HG02970 (cell line): ENCODE results near the gene SLC24A3.

Experiments
- ATAC-seq: cut with Tn5 transposase; IDR thresholded peaks from one replicate; pipeline ENCODE4 v1.9.1; 2021; ENCODE audit warnings: mild to moderate bottlenecking, moderate library complexity, moderate number of reproducible peaks; ENCODE audit not compliant: unreplicated experiment, low FRiP score

SLC24A3 gene

DNA sequence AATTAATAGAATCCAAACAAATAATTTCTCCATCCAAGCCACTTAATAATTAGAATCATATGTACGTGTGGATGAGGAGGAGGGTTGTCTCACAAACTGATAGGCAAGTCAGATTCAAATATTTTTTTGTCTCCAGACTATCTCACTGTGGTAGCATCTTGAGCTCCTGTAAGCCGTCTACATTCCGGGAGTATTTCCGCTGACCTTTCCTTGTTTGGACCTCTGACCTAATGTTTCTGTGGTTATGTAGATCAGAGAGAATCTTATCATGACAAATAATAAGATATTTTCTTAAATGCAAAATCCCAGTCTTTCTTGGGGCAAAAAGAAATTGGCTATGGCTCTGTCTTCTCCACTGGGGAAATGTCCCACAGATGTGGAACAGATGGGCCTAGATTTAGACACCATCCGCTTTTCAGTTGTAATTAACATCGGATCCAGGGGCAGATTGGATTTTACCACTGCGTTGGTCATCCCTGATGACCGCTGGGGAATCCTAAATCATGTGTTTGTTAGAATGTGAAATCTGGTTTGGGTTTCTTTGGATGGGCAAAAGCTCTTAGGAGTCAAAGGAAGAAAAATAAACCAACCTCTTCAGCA, 348.5 kb downstream of the SLC24A3 start:
- no peak for ATAC-seq

- ATAC-seq, result no peak
Observed at GRCh38 chr20:19562426-19562825, 350.0 kb downstream of the SLC24A3 start.

DNA sequence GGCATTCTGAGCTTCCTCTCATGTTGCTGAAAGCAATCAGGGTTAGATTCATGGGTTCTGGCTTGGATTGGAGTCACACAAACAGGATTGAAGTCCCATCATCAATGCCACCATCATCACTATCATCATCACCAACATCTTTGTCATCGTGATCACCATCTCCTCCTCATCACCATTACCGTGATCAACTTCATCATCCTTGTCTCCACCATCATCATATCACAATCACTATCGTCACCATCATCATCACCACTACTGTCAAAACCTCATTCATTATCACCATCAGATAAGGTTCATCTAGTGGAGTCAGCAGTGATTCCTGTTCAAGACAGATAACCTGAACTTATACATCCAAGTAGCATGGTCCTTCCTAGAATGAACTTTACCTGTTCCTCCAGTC, 351.8 kb downstream of the SLC24A3 start:
- ATAC-seq, result no peak

DNA sequence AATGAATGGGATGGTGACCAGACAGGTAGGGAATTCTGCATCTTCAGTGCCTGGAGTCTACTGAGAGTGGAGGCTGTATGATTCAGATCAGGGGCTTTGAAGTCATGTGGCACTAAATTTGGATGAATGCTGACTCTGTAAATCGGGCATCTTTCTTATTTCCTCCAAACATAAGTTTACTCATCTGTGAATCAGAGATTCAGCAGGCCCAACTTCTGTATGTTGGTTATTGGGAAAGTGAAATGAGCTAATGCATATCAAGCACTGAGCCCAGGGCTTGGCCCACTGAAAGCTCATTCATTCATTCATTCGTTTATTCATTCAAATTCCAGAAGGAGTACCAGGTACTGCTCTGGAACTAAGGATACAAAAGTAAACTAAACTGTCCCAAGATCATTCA, 353.3 kb downstream of the SLC24A3 start:
- ATAC-seq, result no peak

- ATAC-seq, result no peak
Observed at GRCh38 chr20:19566226-19566945, 353.9 kb downstream of the SLC24A3 start.

- ATAC-seq, result no peak
Observed at GRCh38 chr20:19568128-19568527, 355.7 kb downstream of the SLC24A3 start.

GRCh38 chr20:19571996-19572395, 359.6 kb downstream of the SLC24A3 start:
- ATAC-seq, result no peak

DNA sequence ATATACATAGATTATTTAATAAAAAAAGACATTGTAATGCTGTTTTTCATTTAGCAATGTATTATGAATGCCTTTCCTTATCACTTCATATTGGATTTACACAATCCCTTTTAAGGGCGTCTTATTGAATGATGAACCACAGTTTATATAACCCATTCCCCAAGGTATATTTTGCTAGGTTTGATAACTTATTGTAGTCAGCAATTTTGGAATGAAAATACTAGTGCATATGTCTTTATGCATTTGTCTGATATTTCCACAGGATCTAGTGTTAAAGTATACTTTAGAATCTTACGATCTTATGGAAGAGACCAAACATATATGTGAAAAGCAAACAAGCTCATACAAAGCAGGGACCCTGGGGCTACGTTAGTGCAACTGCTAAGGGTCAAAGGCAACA, 365.2 kb downstream of the SLC24A3 start:
- no peak for ATAC-seq

GRCh38 chr20:19582782-19583181, 370.3 kb downstream of the SLC24A3 start:
- ATAC-seq, result no peak

DNA sequence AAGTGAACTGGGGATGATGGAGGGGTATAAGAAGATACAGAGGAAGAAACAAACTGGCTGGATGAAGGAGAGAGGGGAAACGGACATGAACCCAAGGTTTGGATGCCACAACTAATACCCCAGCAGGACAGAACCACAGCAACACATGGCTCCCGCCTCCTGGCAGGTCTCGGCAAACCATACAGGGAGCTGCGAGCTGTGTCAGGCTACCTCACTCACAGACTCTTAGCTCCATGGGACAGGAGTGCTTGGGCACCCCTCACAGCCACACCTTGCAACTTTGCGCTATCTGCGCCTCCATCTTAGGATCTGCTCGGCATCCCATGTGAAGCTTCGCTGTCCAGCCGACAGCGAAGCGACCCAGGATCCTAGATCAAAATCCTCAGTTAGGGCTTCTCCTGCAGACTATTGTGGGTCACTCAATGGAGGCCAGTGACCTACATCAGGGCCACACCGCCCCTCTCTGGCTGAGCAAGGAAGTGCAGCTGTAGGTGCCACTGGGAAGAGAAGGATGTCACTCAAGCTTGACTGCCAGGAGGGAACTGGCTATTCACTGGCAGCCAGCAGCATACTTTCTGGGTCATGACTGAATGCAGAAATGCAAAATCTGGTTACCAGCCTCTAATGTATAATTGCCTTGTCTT, 371.2 kb downstream of the SLC24A3 start:
- ATAC-seq, result no peak

DNA sequence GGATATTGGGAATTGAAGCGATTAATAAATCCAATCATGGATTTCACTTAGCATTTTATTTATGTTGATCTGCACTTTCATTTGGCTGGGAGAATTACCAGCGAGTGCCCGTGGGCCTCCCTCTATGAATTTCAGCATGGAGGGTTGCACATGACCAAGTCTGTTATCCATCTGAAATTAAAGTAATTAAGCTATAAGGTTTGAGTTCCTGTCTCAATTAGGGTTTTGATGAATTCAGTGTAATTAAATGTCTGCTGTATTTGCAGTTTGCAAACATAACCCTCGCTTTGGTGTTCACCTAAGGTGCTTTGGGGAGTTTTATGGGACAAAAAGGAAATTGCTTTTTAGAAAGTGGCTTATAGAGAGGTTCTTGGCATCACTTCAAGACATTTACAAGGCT, 375.8 kb downstream of the SLC24A3 start:
- ATAC-seq, result no peak

DNA sequence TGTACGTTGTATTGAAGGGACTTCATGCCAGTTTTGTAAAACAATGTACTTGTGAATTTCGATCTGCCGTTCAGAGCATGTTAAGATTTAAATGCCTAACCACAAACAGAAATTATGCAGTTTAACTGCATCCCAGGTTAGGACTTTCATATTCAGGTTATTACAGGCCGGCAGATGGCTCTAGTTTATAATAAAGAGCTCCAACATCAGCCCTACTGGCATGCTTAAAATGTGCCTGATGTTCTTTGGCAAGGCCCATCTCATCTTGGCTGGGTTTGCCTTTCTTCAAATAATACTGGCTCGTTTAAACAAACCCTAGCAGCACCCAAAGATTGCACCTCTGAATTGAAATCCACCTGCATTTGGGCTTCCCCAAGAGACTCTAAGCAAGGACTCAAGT, 376.3 kb downstream of the SLC24A3 start:
- no peak for ATAC-seq

DNA sequence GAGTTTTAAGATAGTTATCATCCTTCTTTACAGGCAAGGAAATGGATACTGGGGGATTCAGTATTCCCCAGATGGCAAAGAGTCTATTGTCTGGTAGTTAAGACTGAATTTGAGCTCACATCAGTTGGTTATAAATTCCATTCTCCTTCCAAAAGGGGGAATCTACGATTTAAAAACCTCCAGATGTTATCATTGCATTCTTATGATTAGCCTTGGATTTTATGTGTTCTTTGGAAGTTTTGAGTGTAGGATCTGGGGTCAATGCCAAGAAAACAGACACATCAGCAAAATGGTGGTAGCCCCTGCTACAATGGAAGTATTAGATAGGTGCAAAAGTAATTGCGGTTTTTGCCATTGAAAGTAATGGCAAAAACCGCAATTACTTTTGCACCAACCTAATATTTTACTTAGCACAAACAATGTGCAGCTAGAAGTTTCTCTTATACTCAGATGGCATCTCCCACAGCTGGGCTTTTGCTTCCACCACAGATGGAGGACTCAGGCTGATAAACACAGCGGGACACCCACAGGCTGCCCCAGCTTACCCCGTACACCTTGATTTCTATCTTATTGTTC, 377.4 kb downstream of the SLC24A3 start:
- no peak for ATAC-seq

DNA sequence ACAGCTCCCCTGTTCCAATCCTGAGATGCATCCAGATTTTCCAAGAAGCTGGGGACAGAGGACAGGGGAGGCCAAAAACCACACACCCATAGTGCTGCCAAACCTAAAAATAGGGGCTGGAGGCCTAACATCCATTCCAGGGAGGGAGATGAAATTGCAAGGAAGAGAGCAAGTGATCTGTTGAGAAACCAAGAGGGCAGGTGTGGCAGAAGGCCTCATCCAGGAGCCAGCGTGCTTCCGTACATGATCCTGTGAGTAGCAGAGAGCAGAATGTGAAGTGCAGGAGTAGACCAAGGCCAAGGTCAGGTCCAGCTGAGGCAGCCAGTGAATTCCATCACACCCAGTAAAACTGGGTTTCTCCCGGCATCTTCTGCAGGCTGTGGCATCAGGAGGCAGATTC, 377.9 kb downstream of the SLC24A3 start:
- ATAC-seq, result no peak

- ATAC-seq, result no peak
Observed at GRCh38 chr20:19593762-19594161, 381.3 kb downstream of the SLC24A3 start.

DNA sequence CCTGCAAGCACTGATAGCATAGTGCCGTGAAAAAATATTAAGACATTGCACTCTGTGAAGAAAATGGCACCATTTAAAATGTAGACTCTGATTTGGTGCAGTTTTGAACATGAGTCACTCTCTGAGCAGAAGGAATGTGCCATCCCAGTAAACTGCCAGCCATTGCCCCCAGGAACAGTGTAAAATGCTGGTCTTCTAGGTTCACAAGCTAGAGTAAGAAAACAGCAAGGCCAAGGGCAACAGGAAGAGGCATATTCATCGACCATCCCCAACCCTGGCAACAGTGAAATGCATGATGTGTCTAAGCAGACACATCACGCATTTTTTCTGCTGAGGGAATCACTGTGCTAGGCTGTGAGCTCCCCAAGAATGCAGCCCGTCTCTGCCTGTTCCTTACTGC, 382.5 kb downstream of the SLC24A3 start:
- no peak for ATAC-seq

DNA sequence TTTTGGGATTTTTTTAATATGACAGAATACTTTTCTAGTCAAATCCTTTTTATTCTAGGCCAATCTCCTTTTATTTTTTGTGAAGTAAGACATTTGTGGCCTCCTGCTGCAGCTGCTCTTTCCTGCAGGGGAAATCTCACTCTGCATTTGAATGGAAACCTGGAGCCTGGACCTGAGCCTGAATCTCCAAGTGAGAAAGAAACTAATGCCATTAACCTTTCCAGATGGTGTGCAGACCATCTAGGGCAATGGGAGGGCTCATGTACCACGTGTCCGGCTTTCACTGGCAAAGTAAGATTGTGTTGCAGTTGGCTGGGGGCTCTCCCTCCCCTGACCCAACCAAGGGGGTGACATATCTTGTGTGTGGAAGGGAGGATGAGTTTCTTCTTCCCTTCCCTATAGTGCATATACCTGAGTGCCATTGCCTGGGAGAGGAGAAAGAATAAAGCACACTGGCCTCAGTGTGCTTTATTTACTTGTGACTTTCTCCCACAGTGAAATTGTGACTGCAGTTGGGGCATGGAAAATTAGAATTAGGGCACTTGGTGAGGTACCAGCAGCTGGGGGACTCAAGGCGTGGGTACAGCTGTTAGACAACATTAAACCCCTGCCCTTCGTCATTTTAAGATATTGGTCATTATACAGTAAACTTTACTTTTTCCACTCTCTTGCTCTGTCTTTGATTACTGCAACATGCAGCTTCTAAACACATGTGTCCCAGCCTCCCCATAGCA, 385.8 kb downstream of the SLC24A3 start:
- ATAC-seq, result no peak

DNA sequence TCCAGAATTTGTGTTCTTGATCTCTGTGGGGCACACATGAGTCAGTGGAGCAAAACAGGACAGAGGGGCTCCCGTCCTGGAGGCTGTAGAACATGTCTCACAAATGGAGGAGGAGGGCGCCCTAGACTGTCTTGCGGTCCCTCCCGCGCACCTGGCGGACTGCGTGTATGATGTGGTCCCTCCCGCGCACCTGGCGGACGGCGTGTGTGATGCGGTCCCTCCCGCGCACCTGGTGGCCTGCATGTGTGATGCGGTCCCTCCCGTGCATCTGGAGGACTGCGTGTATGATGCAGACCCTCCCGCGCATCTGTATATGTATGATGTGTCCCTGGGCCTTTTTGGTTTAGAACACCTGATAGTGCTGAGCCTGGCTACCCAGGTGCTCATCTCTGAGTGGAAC, 386.8 kb downstream of the SLC24A3 start:
- ATAC-seq, result no peak

DNA sequence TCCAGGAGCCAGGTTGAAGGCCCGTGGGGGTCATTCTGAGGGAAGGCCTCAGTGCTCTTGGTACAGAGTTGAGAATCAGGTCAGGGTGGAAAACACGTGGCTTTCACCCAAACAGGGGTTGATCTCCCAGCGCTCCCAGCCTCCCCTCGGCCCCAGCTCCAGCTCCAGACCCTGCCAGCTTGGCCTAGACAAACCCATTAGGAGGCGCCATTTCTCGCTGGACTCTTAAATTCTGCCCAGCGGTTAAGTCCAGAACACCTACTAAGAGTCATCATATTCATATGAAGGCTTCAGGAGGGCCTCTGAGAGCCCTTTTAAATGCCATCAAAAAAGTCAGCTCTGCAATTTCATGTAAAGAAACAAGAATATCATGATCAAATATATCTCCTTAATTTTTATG, 387.6 kb downstream of the SLC24A3 start:
- no peak for ATAC-seq

DNA sequence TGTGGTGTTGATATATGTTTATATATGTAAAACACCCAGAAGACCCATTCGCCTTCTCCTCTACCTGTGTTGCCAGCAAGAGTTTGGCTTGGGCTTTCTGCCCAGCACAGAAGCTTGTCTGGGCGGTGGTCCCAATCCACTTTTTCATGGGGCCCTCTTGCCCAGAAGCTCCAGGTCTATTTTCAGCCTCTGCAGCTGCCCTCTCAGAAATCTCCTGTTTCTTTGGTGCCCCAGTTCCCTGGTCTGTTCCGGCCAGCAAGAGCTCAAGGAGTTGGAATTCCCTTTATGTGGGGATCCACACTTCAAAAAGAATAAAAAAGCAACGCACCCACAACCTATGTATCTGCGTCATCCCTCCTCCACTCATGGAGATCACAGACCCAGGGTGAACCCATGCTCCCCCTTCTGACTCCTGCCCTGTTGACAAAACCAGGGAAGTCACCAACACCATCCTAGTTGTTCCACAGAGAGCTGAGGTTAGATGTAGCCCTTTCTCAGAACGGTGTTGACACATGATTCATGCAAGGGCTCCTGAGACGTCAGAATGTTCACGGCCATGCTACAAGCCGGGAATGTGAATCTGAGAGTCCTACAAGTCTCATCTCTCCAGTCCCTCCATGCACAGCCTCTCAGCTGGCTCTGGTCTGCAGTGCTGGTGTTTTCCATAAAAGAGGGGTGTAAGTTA, 388.8 kb downstream of the SLC24A3 start:
- no peak for ATAC-seq
